NCI-H2107 (cell line): Measurements from ENCODE around the gene NCLN.
"Not testable (repeated sequence)": the region's sequence is repeated elsewhere in the genome, so short reads cannot be mapped to it uniquely, and the experiment has no call there.

Experiments used
- DNase-seq: peaks from one replicate; lab custom pipeline; 2025; lab: John Stamatoyannopoulos, UW

NCLN gene

GRCh38 chr19:3154957-3155736, 30.6 kb upstream of the NCLN start:
- DNase-seq: no peak

- no peak for DNase-seq
Measured at GRCh38 chr19:3157096-3157845, 28.5 kb upstream of the NCLN start.

GRCh38 chr19:3159565-3159964, 26.2 kb upstream of the NCLN start:
- no peak for DNase-seq

- DNase-seq: no peak
Measured at GRCh38 chr19:3160219-3160618, 25.5 kb upstream of the NCLN start.

GRCh38 chr19:3161453-3161852, 24.3 kb upstream of the NCLN start:
- no peak for DNase-seq

- DNase-seq: no peak
Measured at GRCh38 chr19:3162418-3163229, 23.1 kb upstream of the NCLN start.

- DNase-seq: peak; percentile 50
Measured at GRCh38 chr19:3163230-3163886, 22.4 kb upstream of the NCLN start.

- DNase-seq: no peak
Measured at GRCh38 chr19:3163943-3164342, 21.8 kb upstream of the NCLN start.

GRCh38 chr19:3167533-3168272, 18.0 kb upstream of the NCLN start:
- no peak for DNase-seq

GRCh38 chr19:3171894-3172672, 13.6 kb upstream of the NCLN start:
- no peak for DNase-seq

- DNase-seq: not testable (repeated sequence)
Measured at GRCh38 chr19:3172673-3173000, 13.1 kb upstream of the NCLN start.

GRCh38 chr19:3175781-3176714, 9.7 kb upstream of the NCLN start:
- DNase-seq: no peak

GRCh38 chr19:3176715-3177501, 8.8 kb upstream of the NCLN start:
- DNase-seq: no peak

GRCh38 chr19:3178377-3178972, 7.3 kb upstream of the NCLN start, which contains the start of gene S1PR4:
Gene S1PR4, plus strand, starts transcription at chr19:3178769. Its CDS starts 24 bp downstream, at chr19:3178793.
- no peak for DNase-seq

GRCh38 chr19:3178973-3179738, 6.6 kb upstream of the NCLN start:
- DNase-seq: no peak

- no peak for DNase-seq
Measured at GRCh38 chr19:3179739-3180293, 5.9 kb upstream of the NCLN start.
